ENCODE results near the gene SCN3A. TPM values are rescaled to one million over a fixed set of nuclear protein-coding genes. Genes with fewer than 3 reads are reported as not detected.

Gene SCN3A
- total RNA-seq, 1 donor from 2014 or later, result 0.16 TPM

GRCh38 chr2:165149439-165149838 is 54.4 kb downstream of the SCN3A start:
- peaks cover 4% of the 10 kb centered on the region for H3K4me1 Mint-ChIP-seq
- no peak for TF ChIP-seq CTCF (IDR thresholded peaks at IDR 0.05; ENCODE audit: unreplicated experiment)
- peaks cover 6% of the 10 kb centered on the region for H3K27me3 Mint-ChIP-seq (ENCODE audit: low read depth)
- DNase-seq (ENCODE audit: low spot score in 2 of 2, unreplicated experiment in 2 of 2), result no peak
- no peaks in the 10 kb centered on the region for H3K9me3 Mint-ChIP-seq
- no peaks in the 10 kb centered on the region for H3K36me3 Mint-ChIP-seq
- no peak overlapping the region for H3K4me3 Mint-ChIP-seq
- H3K27ac Mint-ChIP-seq, result no peak overlapping the region

DNA sequence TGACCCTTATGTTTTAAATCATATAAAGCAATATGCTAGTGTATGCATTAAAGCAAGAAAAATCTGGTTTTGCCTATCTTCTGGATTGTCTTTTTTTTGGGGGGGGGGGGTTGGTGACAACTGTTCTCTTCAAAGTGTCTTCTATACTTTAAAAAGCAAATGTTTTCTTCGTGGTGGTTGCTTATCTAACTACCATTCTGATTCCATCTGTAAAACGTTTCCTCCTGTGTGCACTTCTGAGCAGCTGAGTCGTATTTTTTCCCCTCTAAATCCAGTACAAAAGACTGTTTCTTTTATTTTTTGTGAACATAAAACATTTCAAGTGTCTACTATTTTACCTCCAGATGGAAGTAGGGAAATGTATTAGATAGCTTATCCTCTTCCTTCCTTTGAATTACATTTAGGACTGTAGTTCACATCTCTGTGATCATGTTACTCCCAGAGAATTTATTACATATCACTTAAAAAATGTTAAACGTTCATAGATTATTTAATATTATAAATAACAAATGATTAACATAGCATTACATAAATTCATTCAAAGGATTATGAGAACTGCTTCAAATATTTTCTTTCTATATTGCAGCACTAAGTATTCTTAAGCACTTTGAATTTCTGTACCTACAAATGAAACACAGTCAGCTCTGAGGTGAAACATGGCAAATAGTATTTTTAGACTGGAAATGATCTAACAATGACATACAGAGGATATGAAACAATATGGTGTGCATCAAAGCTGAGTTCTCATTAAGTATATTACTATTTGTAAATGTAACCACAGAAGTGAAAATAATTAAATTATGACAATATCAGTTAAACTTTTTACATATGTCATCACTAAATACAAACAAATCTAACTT is 56.4 kb downstream of the SCN3A start:
- H3K4me3 Mint-ChIP-seq, result no peak overlapping the region
- no peak for TF ChIP-seq CTCF (IDR thresholded peaks at IDR 0.05; ENCODE audit: unreplicated experiment)
- H3K4me1 Mint-ChIP-seq, result peaks cover 4% of the 10 kb centered on the region
- no peaks in the 10 kb centered on the region for H3K36me3 Mint-ChIP-seq
- H3K9me3 Mint-ChIP-seq, result no peaks in the 10 kb centered on the region
- H3K27ac Mint-ChIP-seq, result no peak overlapping the region
- H3K27me3 Mint-ChIP-seq (ENCODE audit: low read depth), result peaks cover 6% of the 10 kb centered on the region
- DNase-seq (ENCODE audit: low spot score in 2 of 2, unreplicated experiment in 2 of 2), result no peak

GRCh38 chr2:165144315-165144714 is 59.5 kb downstream of the SCN3A start:
- Mint-ChIP-seq H3K27ac (no peak overlapping the region), H3K27me3 (ENCODE audit: low read depth) (no peaks in the 10 kb centered on the region), H3K9me3 (no peaks in the 10 kb centered on the region), H3K4me3 (no peak overlapping the region), H3K36me3 (no peaks in the 10 kb centered on the region), H3K4me1 (peaks cover 4% of the 10 kb centered on the region)
- DNase-seq (ENCODE audit: low spot score in 2 of 2, unreplicated experiment in 2 of 2), result no peak
- TF ChIP-seq CTCF (IDR thresholded peaks at IDR 0.05; ENCODE audit: unreplicated experiment), result no peak

DNA sequence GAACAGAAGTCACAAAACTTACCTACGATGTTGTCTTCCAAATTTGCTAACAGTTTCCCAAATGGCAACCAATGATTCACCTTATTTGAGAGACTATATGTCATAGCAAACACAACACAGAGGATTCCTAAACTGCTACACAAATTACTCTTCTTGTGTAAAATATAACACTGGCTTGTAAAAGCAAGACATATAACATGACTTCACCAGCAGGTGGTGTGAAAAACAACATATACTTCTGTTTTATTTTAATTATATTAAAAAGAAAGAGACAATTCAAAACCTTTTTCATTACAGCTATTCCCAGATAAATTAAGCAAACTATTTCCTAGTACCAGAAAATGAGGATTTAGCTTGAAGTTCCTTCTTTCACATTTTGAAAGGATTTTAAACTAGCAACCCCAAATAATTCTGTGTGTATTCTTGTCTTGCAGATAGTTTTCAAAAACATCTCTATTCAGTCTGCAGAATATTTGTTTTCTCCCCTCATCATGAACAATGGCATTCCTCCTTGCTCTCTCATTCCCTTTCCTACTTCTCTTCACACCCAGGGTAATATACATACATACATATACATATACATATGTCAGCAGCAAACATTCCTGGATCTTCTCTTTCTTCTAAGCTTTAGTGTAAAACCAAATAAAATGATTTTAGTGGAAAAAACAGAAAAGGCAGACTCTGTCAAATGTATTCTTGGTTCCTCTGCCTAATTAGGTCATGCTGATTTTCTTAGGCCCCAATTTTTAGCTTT is 62.1 kb downstream of the SCN3A start:
- Mint-ChIP-seq H3K9me3 (no peaks in the 10 kb centered on the region), H3K27me3 (ENCODE audit: low read depth) (no peaks in the 10 kb centered on the region), H3K4me3 (no peak overlapping the region), H3K4me1 (no peaks in the 10 kb centered on the region), H3K27ac (no peak overlapping the region), H3K36me3 (no peaks in the 10 kb centered on the region)
- DNase-seq (ENCODE audit: low spot score in 2 of 2, unreplicated experiment in 2 of 2), result no peak
- TF ChIP-seq CTCF (IDR thresholded peaks at IDR 0.05; ENCODE audit: unreplicated experiment), result no peak

GRCh38 chr2:165126244-165126643 is 77.6 kb downstream of the SCN3A start:
- Mint-ChIP-seq H3K9me3 (no peaks in the 10 kb centered on the region), H3K4me3 (no peak overlapping the region), H3K27ac (no peak overlapping the region), H3K4me1 (no peaks in the 10 kb centered on the region), H3K36me3 (no peaks in the 10 kb centered on the region), H3K27me3 (ENCODE audit: low read depth) (peaks cover 2% of the 10 kb centered on the region)
- TF ChIP-seq CTCF (IDR thresholded peaks at IDR 0.05; ENCODE audit: unreplicated experiment), result no peak
- no peak for DNase-seq (ENCODE audit: low spot score in 2 of 2, unreplicated experiment in 2 of 2)
